Endodermal cell (in vitro differentiated cells): ENCODE results near the gene AFF3. TPM values are rescaled to one million over a fixed set of nuclear protein-coding genes. Genes with fewer than 3 reads are reported as not detected.

ENCODE experiments used
- DNase-seq: peaks from one replicate; pipeline ENCODE4 v3.0.0-alpha.2; 2017
- H3K27ac ChIP-seq: 2 replicates; pipeline ENCODE4 v1.5.1; 2013; ENCODE audit warnings: mild to moderate bottlenecking, low read depth, low read length, moderate library complexity
- H3K27me3 ChIP-seq: 2 replicates; pipeline ENCODE4 v1.6.1; 2013; ENCODE audit warnings: mild to moderate bottlenecking, low read length, moderate library complexity; ENCODE audit not compliant: insufficient read depth, control insufficient read depth, poor library complexity, severe bottlenecking
- H3K36me3 ChIP-seq: 2 replicates; pipeline ENCODE4 v1.7.0; 2013; ENCODE audit warnings: mild to moderate bottlenecking, low read length, moderate library complexity; ENCODE audit not compliant: control insufficient read depth, insufficient read depth
- H3K4me1 ChIP-seq: one replicate; pipeline ENCODE4 v1.7.0; 2013; ENCODE audit warnings: low read length; ENCODE audit not compliant: control insufficient read depth, insufficient read depth
- H3K4me3 ChIP-seq: 2 replicates; pipeline ENCODE4 v1.5.1; 2013; ENCODE audit warnings: mild to moderate bottlenecking, low read length, moderate library complexity
- H3K9ac ChIP-seq: 2 replicates; pipeline ENCODE4 v1.6.1; 2013; ENCODE audit warnings: mild to moderate bottlenecking, low read length, moderate library complexity; ENCODE audit not compliant: poor library complexity, severe bottlenecking; ENCODE audit errors: extremely low read depth
- H3K9me3 ChIP-seq: 2 replicates; pipeline ENCODE4 v1.6.1; 2013; ENCODE audit warnings: mild to moderate bottlenecking, low read length, moderate library complexity; ENCODE audit not compliant: control insufficient read depth
- H3K27ac Mint-ChIP-seq: 2 replicates; pipeline ENCODE4 v1.8.0; 2020; ENCODE audit warnings: mixed read lengths
- H3K27me3 Mint-ChIP-seq: 2 replicates; pipeline ENCODE4 v1.8.0; 2021; ENCODE audit warnings: mild to moderate bottlenecking, mixed read lengths; ENCODE audit not compliant: insufficient read depth
- H3K36me3 Mint-ChIP-seq: 2 replicates; pipeline ENCODE4 v1.8.0; 2020; ENCODE audit warnings: low read depth, mixed read lengths
- H3K4me1 Mint-ChIP-seq: 2 replicates; pipeline ENCODE4 v1.8.0; 2020; ENCODE audit warnings: mixed read lengths
- H3K4me3 Mint-ChIP-seq: 2 replicates; pipeline ENCODE4 v1.8.0; 2020; ENCODE audit warnings: mild to moderate bottlenecking, moderate library complexity, mixed read lengths
- H3K9me3 Mint-ChIP-seq: 2 replicates; pipeline ENCODE4 v1.8.0; 2020; ENCODE audit warnings: mild to moderate bottlenecking, mixed read lengths
- CTCF ChIP-seq: fragments of 200-600 bp; sonication (generic); conservative IDR thresholded peaks from 2 replicates; pipeline ENCODE4 v1.5.0; 2021; ENCODE audit warnings: antibody characterized with exemption, mild to moderate bottlenecking
- WGBS, 2 experiments: methylation state at CpG; one replicate each; pipeline versions ENCODE4 v1.1.5 to v1.1.7; 2013; ENCODE audit warnings: missing lambda C conversion rate in 2 of 2, mixed read lengths in 1 of 2; ENCODE audit not compliant: insufficient coverage in 1 of 2, insufficient read length in 1 of 2; 5-methylcytosine and 5-hydroxymethylcytosine counted together
- total RNA-seq, 2 donors: library from RNA; stranded (reverse); fragmentation: NEBNext Ultra II Directional in 1 of 2; extraction: Animal tissue kit (Norgen Biotek cat#: 25700) in 1 of 2; gene quantifications; 2 replicates in 1 of 2; 3 replicates in 1 of 2; pipeline ENCODE4 v1.2.1, GENCODE V29; 2021

Gene AFF3
- total RNA-seq, 2 donors from 2014 or later = 0.62 to 0.73 TPM

GRCh38 chr2:100176925-100177324 is 34.5 kb upstream of the AFF3 start:
- DNase-seq = no peak

GRCh38 chr2:100174026-100174431 is 31.6 kb upstream of the AFF3 start:
- peaks cover 10% of the 10 kb centered on the region for H3K27me3 ChIP-seq
- Mint-ChIP-seq H3K27me3 (peaks cover 28% of the 10 kb centered on the region), H3K4me3 (no peak overlapping the region), H3K27ac (no peak overlapping the region), H3K4me1 (peaks cover 8% of the 10 kb centered on the region), H3K36me3 (no peaks in the 10 kb centered on the region), H3K9me3 (no peaks in the 10 kb centered on the region)
- H3K36me3 ChIP-seq = no peaks in the 10 kb centered on the region
- H3K4me1 ChIP-seq = no peaks in the 10 kb centered on the region
- H3K27ac ChIP-seq = no peak overlapping the region
- H3K9ac ChIP-seq = no peak overlapping the region
- WGBS, 2 experiments = 87% methylated on average over 5 to 6 of the region's 6 CpGs
- H3K4me3 ChIP-seq = no peak overlapping the region
- TF ChIP-seq CTCF = no peak
- DNase-seq = no peak
- H3K9me3 ChIP-seq = no peaks in the 10 kb centered on the region

More at GRCh38 chr2:100176925-100177324, 34.5 kb upstream of the AFF3 start:
- H3K27me3 ChIP-seq = peaks cover 8% of the 10 kb centered on the region
- H3K27ac ChIP-seq = no peak overlapping the region
- H3K27ac Mint-ChIP-seq = no peak overlapping the region
- no peak overlapping the region for H3K4me3 ChIP-seq
- no peaks in the 10 kb centered on the region for H3K36me3 Mint-ChIP-seq
- H3K9me3 Mint-ChIP-seq = no peaks in the 10 kb centered on the region
- no peaks in the 10 kb centered on the region for H3K9me3 ChIP-seq
- H3K9ac ChIP-seq = no peak overlapping the region
- no peak for TF ChIP-seq CTCF
- H3K4me3 Mint-ChIP-seq = no peak overlapping the region
- H3K36me3 ChIP-seq = no peaks in the 10 kb centered on the region
- peaks cover 34% of the 10 kb centered on the region for H3K27me3 Mint-ChIP-seq
- 93 to 100% methylated on average over 4 of the region's 4 CpGs for WGBS, 2 experiments
- H3K4me1 ChIP-seq = no peaks in the 10 kb centered on the region
- H3K4me1 Mint-ChIP-seq = peaks cover 20% of the 10 kb centered on the region

- Mint-ChIP-seq H3K27me3 (peaks cover 13% of the 10 kb centered on the region), H3K36me3 (no peaks in the 10 kb centered on the region), H3K4me1 (no peaks in the 10 kb centered on the region), H3K27ac (no peak overlapping the region), H3K4me3 (no peak overlapping the region), H3K9me3 (peaks cover 16% of the 10 kb centered on the region)
- Histone ChIP-seq H3K27me3 (peaks cover 3% of the 10 kb centered on the region), H3K4me3 (no peak overlapping the region), H3K27ac (no peak overlapping the region), H3K4me1 (no peaks in the 10 kb centered on the region), H3K9me3 (peaks cover 10% of the 10 kb centered on the region), H3K36me3 (no peaks in the 10 kb centered on the region), H3K9ac (no peak overlapping the region)
- WGBS, 2 experiments = 83 to 92% methylated on average over 3 to 6 of the region's 6 CpGs
- TF ChIP-seq CTCF = no peak
- no peak for DNase-seq
Observed at GRCh38 chr2:100166701-100167100, 24.3 kb upstream of the AFF3 start.
